ENCODE data around the gene PKD1.
A peak's percentile ranks its signal among the peaks of the same experiment; 100 is the strongest.

The PKD1 gene

GRCh38 chr16:2177561-2177960 lies 41.9 kb upstream of the PKD1 start:
- H3K9me3 ChIP-seq (ENCODE audit: control insufficient read depth in 2 of 2, low read length in 2 of 2) = no peaks in the 10 kb centered on the region
- H3K36me3 ChIP-seq (ENCODE audit: control insufficient read depth in 2 of 2, insufficient read depth in 2 of 2, low read length in 2 of 2) = peaks cover 24 to 33% of the 10 kb centered on the region in 2 donors
- H3K27me3 ChIP-seq (ENCODE audit: control insufficient read depth in 1 of 2, insufficient read depth in 2 of 2, low read length in 2 of 2) = peaks cover 0 to 7% of the 10 kb centered on the region in 2 donors
- H3K4me1 ChIP-seq (ENCODE audit: control insufficient read depth, insufficient read depth, low read length) = no peaks in the 10 kb centered on the region
- H3K9ac ChIP-seq (ENCODE audit: low read length in 2 of 2) = no peak overlapping the region
- H3K4me3 ChIP-seq (ENCODE audit: low read length in 2 of 2) = no peak overlapping the region
- no peak overlapping the region for H3K27ac ChIP-seq (ENCODE audit: low read length)

GRCh38 chr16:2177101-2177500 lies 41.4 kb upstream of the PKD1 start:
- no peak overlapping the region for H3K9ac ChIP-seq (ENCODE audit: low read length in 2 of 2)

GRCh38 chr16:2176047-2176446 lies 40.3 kb upstream of the PKD1 start:
- Histone ChIP-seq H3K36me3 (ENCODE audit: control insufficient read depth in 2 of 2, insufficient read depth in 2 of 2, low read length in 2 of 2) (peaks cover 24 to 37% of the 10 kb centered on the region in 2 donors), H3K4me3 (ENCODE audit: low read length in 2 of 2) (no peak overlapping the region), H3K27ac (ENCODE audit: low read length) (no peak overlapping the region), H3K4me1 (ENCODE audit: control insufficient read depth, insufficient read depth, low read length) (no peaks in the 10 kb centered on the region), H3K9me3 (ENCODE audit: control insufficient read depth in 2 of 2, low read length in 2 of 2) (no peaks in the 10 kb centered on the region), H3K27me3 (ENCODE audit: control insufficient read depth in 1 of 2, insufficient read depth in 2 of 2, low read length in 2 of 2) (peaks cover 0 to 7% of the 10 kb centered on the region in 2 donors), H3K9ac (ENCODE audit: low read length in 2 of 2) (no peak overlapping the region)

More at GRCh38 chr16:2177101-2177500, 41.4 kb upstream of the PKD1 start:
- Histone ChIP-seq H3K4me3 (ENCODE audit: low read length in 2 of 2) (no peak overlapping the region), H3K4me1 (ENCODE audit: control insufficient read depth, insufficient read depth, low read length) (no peaks in the 10 kb centered on the region), H3K36me3 (ENCODE audit: control insufficient read depth in 2 of 2, insufficient read depth in 2 of 2, low read length in 2 of 2) (peaks cover 24 to 33% of the 10 kb centered on the region in 2 donors), H3K9me3 (ENCODE audit: control insufficient read depth in 2 of 2, low read length in 2 of 2) (no peaks in the 10 kb centered on the region), H3K27ac (ENCODE audit: low read length) (no peak overlapping the region), H3K27me3 (ENCODE audit: control insufficient read depth in 1 of 2, insufficient read depth in 2 of 2, low read length in 2 of 2) (peaks cover 0 to 7% of the 10 kb centered on the region in 2 donors)

- peaks cover 24 to 37% of the 10 kb centered on the region in 2 donors for H3K36me3 ChIP-seq (ENCODE audit: control insufficient read depth in 2 of 2, insufficient read depth in 2 of 2, low read length in 2 of 2)
These were observed 39.8 kb upstream of the PKD1 start for GRCh38 chr16:2175454-2175853.

GRCh38 chr16:2174396-2175131 lies 38.9 kb upstream of the PKD1 start:
- Histone ChIP-seq H3K9ac (ENCODE audit: low read length in 2 of 2) (no peak overlapping the region), H3K9me3 (ENCODE audit: control insufficient read depth in 2 of 2, low read length in 2 of 2) (no peaks in the 10 kb centered on the region), H3K4me3 (ENCODE audit: low read length in 2 of 2) (no peak overlapping the region), H3K27me3 (ENCODE audit: control insufficient read depth in 1 of 2, insufficient read depth in 2 of 2, low read length in 2 of 2) (peaks cover 0 to 7% of the 10 kb centered on the region in 2 donors), H3K4me1 (ENCODE audit: control insufficient read depth, insufficient read depth, low read length) (no peaks in the 10 kb centered on the region), H3K27ac (ENCODE audit: low read length) (no peak overlapping the region), H3K36me3 (ENCODE audit: control insufficient read depth in 2 of 2, insufficient read depth in 2 of 2, low read length in 2 of 2) (peaks cover 24 to 37% of the 10 kb centered on the region in 2 donors)

More at GRCh38 chr16:2175454-2175853, 39.8 kb upstream of the PKD1 start:
- Histone ChIP-seq H3K4me1 (ENCODE audit: control insufficient read depth, insufficient read depth, low read length) (no peaks in the 10 kb centered on the region), H3K9me3 (ENCODE audit: control insufficient read depth in 2 of 2, low read length in 2 of 2) (no peaks in the 10 kb centered on the region), H3K9ac (ENCODE audit: low read length in 2 of 2) (no peak overlapping the region), H3K27ac (ENCODE audit: low read length) (no peak overlapping the region), H3K4me3 (ENCODE audit: low read length in 2 of 2) (no peak overlapping the region), H3K27me3 (ENCODE audit: control insufficient read depth in 1 of 2, insufficient read depth in 2 of 2, low read length in 2 of 2) (peaks cover 0 to 7% of the 10 kb centered on the region in 2 donors)

- Histone ChIP-seq H3K4me3 (ENCODE audit: low read length in 2 of 2) (no peak overlapping the region), H3K9ac (ENCODE audit: low read length in 2 of 2) (no peak overlapping the region), H3K4me1 (ENCODE audit: control insufficient read depth, insufficient read depth, low read length) (no peaks in the 10 kb centered on the region), H3K36me3 (ENCODE audit: control insufficient read depth in 2 of 2, insufficient read depth in 2 of 2, low read length in 2 of 2) (peaks cover 24 to 39% of the 10 kb centered on the region in 2 donors), H3K9me3 (ENCODE audit: control insufficient read depth in 2 of 2, low read length in 2 of 2) (no peaks in the 10 kb centered on the region), H3K27me3 (ENCODE audit: control insufficient read depth in 1 of 2, insufficient read depth in 2 of 2, low read length in 2 of 2) (peaks cover 0 to 4% of the 10 kb centered on the region in 2 donors), H3K27ac (ENCODE audit: low read length) (no peak overlapping the region)
These were observed 38.2 kb upstream of the PKD1 start for GRCh38 chr16:2173916-2174315.

- Histone ChIP-seq H3K27me3 (ENCODE audit: control insufficient read depth in 1 of 2, insufficient read depth in 2 of 2, low read length in 2 of 2) (peaks cover 0 to 3% of the 10 kb centered on the region in 2 donors), H3K27ac (ENCODE audit: low read length) (no peak overlapping the region), H3K4me3 (ENCODE audit: low read length in 2 of 2) (no peak overlapping the region), H3K9ac (ENCODE audit: low read length in 2 of 2) (no peak overlapping the region), H3K36me3 (ENCODE audit: control insufficient read depth in 2 of 2, insufficient read depth in 2 of 2, low read length in 2 of 2) (peaks cover 25 to 42% of the 10 kb centered on the region in 2 donors), H3K4me1 (ENCODE audit: control insufficient read depth, insufficient read depth, low read length) (no peaks in the 10 kb centered on the region), H3K9me3 (ENCODE audit: control insufficient read depth in 2 of 2, low read length in 2 of 2) (no peaks in the 10 kb centered on the region)
These were observed 37.7 kb upstream of the PKD1 start for GRCh38 chr16:2173366-2173765.

- H3K9me3 ChIP-seq (ENCODE audit: control insufficient read depth in 2 of 2, low read length in 2 of 2) = no peaks in the 10 kb centered on the region
- H3K4me1 ChIP-seq (ENCODE audit: control insufficient read depth, insufficient read depth, low read length) = no peaks in the 10 kb centered on the region
- H3K27ac ChIP-seq (ENCODE audit: low read length) = no peak overlapping the region
- no peak overlapping the region for H3K4me3 ChIP-seq (ENCODE audit: low read length in 2 of 2)
- no peaks in the 10 kb centered on the region for H3K27me3 ChIP-seq (ENCODE audit: control insufficient read depth in 1 of 2, insufficient read depth in 2 of 2, low read length in 2 of 2)
- H3K9ac ChIP-seq (ENCODE audit: low read length in 2 of 2) = no peak overlapping the region
- H3K36me3 ChIP-seq (ENCODE audit: control insufficient read depth in 2 of 2, insufficient read depth in 2 of 2, low read length in 2 of 2) = peaks cover 30 to 48% of the 10 kb centered on the region in 2 donors
These were observed 37.1 kb upstream of the PKD1 start for GRCh38 chr16:2172688-2173335.

- Histone ChIP-seq H3K4me3 (ENCODE audit: low read length in 2 of 2) (no peak overlapping the region), H3K9ac (ENCODE audit: low read length in 2 of 2) (no peak overlapping the region), H3K27me3 (ENCODE audit: control insufficient read depth in 1 of 2, insufficient read depth in 2 of 2, low read length in 2 of 2) (no peaks in the 10 kb centered on the region), H3K4me1 (ENCODE audit: control insufficient read depth, insufficient read depth, low read length) (no peaks in the 10 kb centered on the region), H3K36me3 (ENCODE audit: control insufficient read depth in 2 of 2, insufficient read depth in 2 of 2, low read length in 2 of 2) (peaks cover 37 to 51% of the 10 kb centered on the region in 2 donors), H3K27ac (ENCODE audit: low read length) (no peak overlapping the region), H3K9me3 (ENCODE audit: control insufficient read depth in 2 of 2, low read length in 2 of 2) (no peaks in the 10 kb centered on the region)
These were observed 36.0 kb upstream of the PKD1 start for GRCh38 chr16:2171601-2172178.

GRCh38 chr16:2170587-2171435 lies 35.1 kb upstream of the PKD1 start:
- H3K9ac ChIP-seq (ENCODE audit: low read length in 2 of 2) = no peak overlapping the region
- peak overlapping the region in 1 of 2 donors; percentile 44 for H3K4me3 ChIP-seq (ENCODE audit: low read length in 2 of 2)
- no peaks in the 10 kb centered on the region for H3K4me1 ChIP-seq (ENCODE audit: control insufficient read depth, insufficient read depth, low read length)
- peaks cover 38 to 49% of the 10 kb centered on the region in 2 donors for H3K36me3 ChIP-seq (ENCODE audit: control insufficient read depth in 2 of 2, insufficient read depth in 2 of 2, low read length in 2 of 2)
- H3K9me3 ChIP-seq (ENCODE audit: control insufficient read depth in 2 of 2, low read length in 2 of 2) = no peaks in the 10 kb centered on the region
- no peak overlapping the region for H3K27ac ChIP-seq (ENCODE audit: low read length)
- H3K27me3 ChIP-seq (ENCODE audit: control insufficient read depth in 1 of 2, insufficient read depth in 2 of 2, low read length in 2 of 2) = no peaks in the 10 kb centered on the region

Data from stomach smooth muscle (tissue), 2 donors.